IMR-90 (cell line): ENCODE results near the gene ZRANB3. TPM values are rescaled to one million over a fixed set of nuclear protein-coding genes. Genes with fewer than 3 reads are reported as not detected.

Experiments
- ATAC-seq: fragments of 200-7000 bp; cut with Tn5 transposase; 2 replicates; pipeline ENCODE4 v1.9.1; 2020; ENCODE audit warnings: low read depth, mild to moderate bottlenecking, moderate library complexity
- BruUV-seq: library from RNA; stranded (reverse); fragments of 400-500 nt; replicated peaks from 2 replicates; lab custom pipeline; 2021; lab: Mats Ljungman, UMichigan
- CTCF ChIA-PET: fragments of 300-600 bp; formaldehyde crosslinking; extraction: SDS; loops from one replicate; lab custom pipeline; 2021; ENCODE audit warnings: antibody characterized with exemption; lab: Yijun Ruan, JAX
- POLR2A ChIA-PET: fragments of 300-600 bp; sonication (Branson Sonifier 250); formaldehyde crosslinking; loops from one replicate; lab custom pipeline; 2022; ENCODE audit warnings: antibody characterized with exemption; ENCODE audit not compliant: unreplicated experiment; lab: Charles Lee
- DNase-seq: peaks from one replicate; pipeline ENCODE4 v3.0.0; 2013
- H2AFZ ChIP-seq: replicated peaks from 2 replicates; pipeline ENCODE3; 2013; ENCODE audit warnings: low read length, mild to moderate bottlenecking; ENCODE audit not compliant: poor library complexity
- H2AK5ac ChIP-seq: 2 replicates; pipeline ENCODE4 v1.6.1; 2013; ENCODE audit warnings: low read depth, low read length, inconsistent platforms
- H2AK9ac ChIP-seq: replicated peaks from 2 replicates; pipeline ENCODE3; 2013; ENCODE audit warnings: mild to moderate bottlenecking, low read depth, low read length, moderate library complexity; ENCODE audit not compliant: poor library complexity
- H2BK120ac ChIP-seq: 2 replicates; pipeline ENCODE4 v1.6.1; 2013; ENCODE audit warnings: low read depth, low read length, inconsistent platforms
- H2BK15ac ChIP-seq: 3 replicates; pipeline ENCODE4 v1.6.1; 2013; ENCODE audit warnings: low read depth, low read length, inconsistent platforms
- H2BK20ac ChIP-seq: 2 replicates; pipeline ENCODE4 v1.6.1; 2013; ENCODE audit warnings: low read depth, mild to moderate bottlenecking, inconsistent platforms, low read length, moderate library complexity
- H2BK5ac ChIP-seq: 2 replicates; pipeline ENCODE4 v1.6.1; 2013; ENCODE audit warnings: mild to moderate bottlenecking, low read depth, low read length, inconsistent platforms; ENCODE audit not compliant: poor library complexity, severe bottlenecking
- H3K14ac ChIP-seq: replicated peaks from 2 replicates; pipeline ENCODE4 v1.6.1; 2013; ENCODE audit warnings: low read depth, low read length, inconsistent platforms
- H3K18ac ChIP-seq: 2 replicates; pipeline ENCODE4 v1.6.1; 2013; ENCODE audit warnings: low read depth, low read length, control low read depth
- H3K23ac ChIP-seq: 2 replicates; pipeline ENCODE4 v1.6.1; 2013; ENCODE audit warnings: low read depth, low read length, inconsistent platforms
- H3K27ac ChIP-seq: 2 replicates; pipeline ENCODE4 v1.5.1; 2013; ENCODE audit warnings: mild to moderate bottlenecking, control low read depth, low read length; ENCODE audit not compliant: insufficient read depth
- H3K27me3 ChIP-seq: 2 replicates; pipeline ENCODE4 v1.6.1; 2013; ENCODE audit warnings: low read length; ENCODE audit not compliant: control insufficient read depth, insufficient read depth
- H3K36me3 ChIP-seq: 2 replicates; pipeline ENCODE4 v1.6.1; 2013; ENCODE audit warnings: low read length, mixed read lengths; ENCODE audit not compliant: control insufficient read depth, insufficient read depth
- H3K4ac ChIP-seq: 2 replicates; pipeline ENCODE4 v1.6.1; 2013; ENCODE audit warnings: low read depth, low read length, inconsistent platforms
- H3K4me1 ChIP-seq: 2 replicates; pipeline ENCODE4 v1.6.1; 2013; ENCODE audit warnings: low read length, mixed read lengths; ENCODE audit not compliant: control insufficient read depth, insufficient read depth
- H3K4me2 ChIP-seq: 2 replicates; pipeline ENCODE4 v1.6.1; 2013; ENCODE audit warnings: low read depth, mild to moderate bottlenecking, control low read depth, low read length, moderate library complexity
- H3K4me3 ChIP-seq: 2 replicates; pipeline ENCODE4 v1.5.1; 2013; ENCODE audit warnings: low read depth, mild to moderate bottlenecking, control low read depth, low read length, moderate library complexity; ENCODE audit not compliant: insufficient read depth
- H3K56ac ChIP-seq: 2 replicates; pipeline ENCODE4 v1.6.1; 2013; ENCODE audit warnings: low read length, inconsistent platforms; ENCODE audit not compliant: insufficient read depth; ENCODE audit errors: extremely low read depth
- H3K79me1 ChIP-seq, 2 experiments: 2 replicates each; pipeline ENCODE4 v1.6.1; 2013; ENCODE audit warnings: low read length in 2 of 2, inconsistent platforms in 1 of 2, low read depth in 1 of 2
- H3K9ac ChIP-seq: 2 replicates; pipeline ENCODE4 v1.6.1; 2013; ENCODE audit warnings: low read depth, low read length, control low read depth
- H3K9me1 ChIP-seq: 2 replicates; pipeline ENCODE4 v1.6.1; 2013; ENCODE audit warnings: low read length, inconsistent platforms; ENCODE audit not compliant: insufficient read depth
- H3K9me3 ChIP-seq: 2 replicates; pipeline ENCODE4 v1.6.1; 2013; ENCODE audit warnings: low read length; ENCODE audit not compliant: control insufficient read depth, insufficient read depth
- H4K20me1 ChIP-seq: 2 replicates; pipeline ENCODE4 v1.6.1; 2013; ENCODE audit warnings: low read length, inconsistent platforms; ENCODE audit not compliant: insufficient read depth
- H4K5ac ChIP-seq: 2 replicates; pipeline ENCODE4 v1.6.1; 2013; ENCODE audit warnings: mild to moderate bottlenecking, low read depth, low read length, control low read depth
- H4K8ac ChIP-seq, 2 experiments: 2 replicates each; pipeline ENCODE4 v1.6.1; 2013; ENCODE audit warnings: low read depth in 2 of 2, low read length in 2 of 2, control low read depth in 1 of 2, inconsistent platforms in 1 of 2
- H4K91ac ChIP-seq: 2 replicates; pipeline ENCODE4 v1.6.1; 2013; ENCODE audit warnings: low read depth, low read length, inconsistent platforms; ENCODE audit not compliant: insufficient read depth
- BHLHE40 ChIP-seq: fragments of 150-350 bp; IDR thresholded peaks from 2 replicates; pipeline ENCODE4 v1.6.1; 2016; ENCODE audit warnings: mild to moderate bottlenecking, low read depth, low read length
- MAFK ChIP-seq: IDR thresholded peaks from 2 replicates; pipeline ENCODE4 v1.6.1; 2012; ENCODE audit warnings: low read depth, low read length, improper control_type of control experiment
- RCOR1 ChIP-seq: IDR thresholded peaks from 2 replicates; pipeline ENCODE4 v1.6.1; 2012; ENCODE audit warnings: mild to moderate bottlenecking, low read length, improper control_type of control experiment; ENCODE audit not compliant: insufficient replicate concordance
- SMC3 ChIP-seq: fragments of 150-350 bp; IDR thresholded peaks from 2 replicates; pipeline ENCODE4 v1.6.1; 2016; ENCODE audit warnings: low read depth, mild to moderate bottlenecking, antibody characterized with exemption, low read length, moderate library complexity
- WGBS, 2 experiments: methylation state at CpG; one replicate each; pipeline versions ENCODE4 v1.1.5 to v1.1.7; 2013; ENCODE audit warnings: missing lambda C conversion rate in 2 of 2; ENCODE audit not compliant: insufficient read length in 1 of 2; ENCODE audit errors: extremely low coverage in 2 of 2; 5-methylcytosine and 5-hydroxymethylcytosine counted together
- dilution Hi-C: fragments of 300-500 bp; cut with HindIII; formaldehyde crosslinking; loops from one replicate; pipeline ENCODE4 v1.14.3; 2018; ENCODE audit warnings: low sequenced_read_pairs; ENCODE audit not compliant: unreplicated experiment
- in situ Hi-C: fragments of 300-500 bp; cut with MboI; formaldehyde crosslinking; loops from 3 replicates; pipeline ENCODE4 v1.14.3; 2019; ENCODE audit warnings: low sequenced_read_pairs, inconsistent platforms, mixed read lengths
- intact Hi-C: fragments of 100-400 bp; cut with micrococcal nuclease; formaldehyde crosslinking; loops from 2 replicates; pipeline ENCODE4 v1.10.0; 2022
- polyA plus RNA-seq, 3 experiments: library from polyadenylated mRNA; depleted of rRNA; stranded (reverse); fragments of >200 nt; gene quantifications; 2 replicates each; pipeline ENCODE4 v1.2.3, GENCODE V29; 2012; ENCODE audit warnings: low replicate concordance in 1 of 3
- total RNA-seq: library from RNA; depleted of rRNA; stranded (reverse); fragments of >200 nt; gene quantifications from 2 replicates; pipeline ENCODE4 v1.2.3, GENCODE V29; 2012

The ZRANB3 gene
- total and polyA plus RNA-seq, 2 of the 4 experiments (the other 2 are of a cell fraction), result 3.4 to 9.3 TPM

- Histone ChIP-seq H3K4me1 (no peaks in the 10 kb centered on the region), H3K56ac (no peak overlapping the region), H2AK9ac (no peak overlapping the region), H2BK20ac (no peak overlapping the region), H3K9me1 (no peaks in the 10 kb centered on the region), H3K4me3 (no peak overlapping the region), H2BK15ac (no peak overlapping the region), H3K9me3 (no peaks in the 10 kb centered on the region), H3K27ac (no peak overlapping the region), H3K14ac (no peak overlapping the region), H4K20me1 (no peaks in the 10 kb centered on the region), H2BK5ac (no peak overlapping the region), H2AFZ (no peak overlapping the region), H3K18ac (no peak overlapping the region), H3K23ac (no peak overlapping the region), H3K79me1 (no peaks in the 10 kb centered on the region), H3K4ac (no peak overlapping the region), H3K36me3 (no peaks in the 10 kb centered on the region), H4K5ac (no peak overlapping the region), H2AK5ac (no peak overlapping the region), H3K27me3 (no peaks in the 10 kb centered on the region), H3K4me2 (no peak overlapping the region), H4K8ac (no peak overlapping the region), H3K9ac (no peak overlapping the region), H4K91ac (no peak overlapping the region), H2BK120ac (no peak overlapping the region)
- CTCF ChIA-PET, result no interaction called here
- in situ Hi-C loops, result no loop called here
- ATAC-seq (no peak), DNase-seq (no peak)
- POLR2A ChIA-PET, result no interaction called here
- no TSS peak for BruUV-seq
- WGBS, 2 experiments, result no CpG with 5 or more reads among the region's 1 CpG
- intact Hi-C loops, result no loop called here
- dilution Hi-C loops, result no loop called here
- TF ChIP-seq RCOR1, result no peak
- no peak for TF ChIP-seq BHLHE40
- TF ChIP-seq SMC3, result no peak
- no peak for TF ChIP-seq MAFK
Measured at GRCh38 chr2:135317375-135317774, 213.6 kb downstream of the ZRANB3 start.
